Measurements from ENCODE around the gene MRPL36. TPM values are rescaled to one million over a fixed set of nuclear protein-coding genes. Genes with fewer than 3 reads are reported as not detected.

Gene MRPL36
- total RNA-seq, 1 donor from 2014 or later = 29.4 TPM

DNA sequence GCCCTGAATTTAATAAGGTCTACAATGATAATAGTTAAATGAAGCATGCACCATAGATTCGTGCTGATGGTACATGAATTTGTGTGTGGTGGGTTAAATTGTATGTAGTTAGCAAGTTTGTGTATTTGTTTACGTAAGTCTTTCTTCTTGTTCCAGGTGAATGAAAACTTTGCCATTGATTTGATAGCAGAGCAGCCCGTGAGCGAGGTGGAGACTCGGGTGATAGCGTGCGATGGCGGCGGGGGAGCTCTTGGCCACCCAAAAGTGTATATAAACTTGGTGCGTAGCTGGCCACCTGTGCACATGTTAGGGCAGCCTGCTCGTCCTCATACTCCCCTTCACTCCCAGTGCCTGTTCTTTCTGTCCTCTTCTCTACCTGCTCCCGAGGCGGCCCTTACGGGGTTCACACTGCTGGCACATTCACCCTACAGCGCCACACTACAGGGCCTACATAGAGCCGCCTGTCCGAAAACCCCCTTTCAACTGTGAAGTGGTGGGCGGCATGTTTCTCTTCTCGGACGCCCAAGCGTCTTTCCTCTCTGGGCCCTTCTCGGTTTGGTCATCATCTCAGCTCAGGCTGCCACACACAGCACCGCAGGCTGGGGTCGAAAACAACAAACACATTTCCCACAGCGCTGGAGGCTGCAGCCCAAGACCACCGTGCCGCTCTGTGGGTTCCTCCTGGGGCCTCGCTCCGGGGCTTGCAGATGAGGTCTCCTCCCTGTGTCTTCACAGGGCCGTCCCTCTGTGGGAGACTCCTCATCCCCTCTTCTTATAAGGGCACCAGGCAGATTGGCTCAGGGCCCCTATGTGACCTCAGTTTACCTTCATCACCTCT lies 14.8 kb upstream of the MRPL36 start:
- no peak overlapping the region for H3K27ac ChIP-seq
- ATAC-seq (no peak), DNase-seq (peak; percentile 54)
- H3K27me3 ChIP-seq = no peaks in the 10 kb centered on the region
- H3K36me3 ChIP-seq = peaks cover 78% of the 10 kb centered on the region
- H3K4me1 ChIP-seq = no peaks in the 10 kb centered on the region
- no peaks in the 10 kb centered on the region for H3K9me3 ChIP-seq
- H3K4me3 ChIP-seq = no peak overlapping the region
- TF ChIP-seq CTCF (IDR thresholded peaks at IDR 0.05) = no peak
- intact Hi-C loops (cut with DNase I) = no loop called here

GRCh38 chr5:1810581-1811101 lies 11.0 kb upstream of the MRPL36 start:
- H3K9me3 ChIP-seq = no peaks in the 10 kb centered on the region
- no peaks in the 10 kb centered on the region for H3K4me1 ChIP-seq
- no peak overlapping the region for H3K27ac ChIP-seq
- ATAC-seq = no peak
- no peak overlapping the region for H3K4me3 ChIP-seq
- peaks cover 89% of the 10 kb centered on the region for H3K36me3 ChIP-seq
- TF ChIP-seq CTCF (IDR thresholded peaks at IDR 0.05) = no peak
- no peaks in the 10 kb centered on the region for H3K27me3 ChIP-seq
- DNase-seq = no peak
- intact Hi-C loops (cut with DNase I) = no loop called here

- Histone ChIP-seq H3K36me3 (peaks cover 89% of the 10 kb centered on the region), H3K27me3 (no peaks in the 10 kb centered on the region), H3K4me1 (no peaks in the 10 kb centered on the region), H3K27ac (no peak overlapping the region), H3K4me3 (no peak overlapping the region), H3K9me3 (no peaks in the 10 kb centered on the region)
- ATAC-seq (no peak), DNase-seq (no peak)
- intact Hi-C loops (cut with DNase I) = no loop called here
- TF ChIP-seq CTCF (IDR thresholded peaks at IDR 0.05) = no peak
Observed at GRCh38 chr5:1809416-1810035, 9.9 kb upstream of the MRPL36 start.

GRCh38 chr5:1808439-1808838 lies 8.8 kb upstream of the MRPL36 start:
- H3K4me1 ChIP-seq = no peaks in the 10 kb centered on the region
- H3K9me3 ChIP-seq = no peaks in the 10 kb centered on the region
- no peaks in the 10 kb centered on the region for H3K27me3 ChIP-seq
- DNase-seq (no peak), ATAC-seq (no peak)
- TF ChIP-seq CTCF (IDR thresholded peaks at IDR 0.05) = no peak
- intact Hi-C loops (cut with DNase I) = no loop called here
- H3K4me3 ChIP-seq = no peak overlapping the region
- peaks cover 89% of the 10 kb centered on the region for H3K36me3 ChIP-seq
- no peak overlapping the region for H3K27ac ChIP-seq

DNA sequence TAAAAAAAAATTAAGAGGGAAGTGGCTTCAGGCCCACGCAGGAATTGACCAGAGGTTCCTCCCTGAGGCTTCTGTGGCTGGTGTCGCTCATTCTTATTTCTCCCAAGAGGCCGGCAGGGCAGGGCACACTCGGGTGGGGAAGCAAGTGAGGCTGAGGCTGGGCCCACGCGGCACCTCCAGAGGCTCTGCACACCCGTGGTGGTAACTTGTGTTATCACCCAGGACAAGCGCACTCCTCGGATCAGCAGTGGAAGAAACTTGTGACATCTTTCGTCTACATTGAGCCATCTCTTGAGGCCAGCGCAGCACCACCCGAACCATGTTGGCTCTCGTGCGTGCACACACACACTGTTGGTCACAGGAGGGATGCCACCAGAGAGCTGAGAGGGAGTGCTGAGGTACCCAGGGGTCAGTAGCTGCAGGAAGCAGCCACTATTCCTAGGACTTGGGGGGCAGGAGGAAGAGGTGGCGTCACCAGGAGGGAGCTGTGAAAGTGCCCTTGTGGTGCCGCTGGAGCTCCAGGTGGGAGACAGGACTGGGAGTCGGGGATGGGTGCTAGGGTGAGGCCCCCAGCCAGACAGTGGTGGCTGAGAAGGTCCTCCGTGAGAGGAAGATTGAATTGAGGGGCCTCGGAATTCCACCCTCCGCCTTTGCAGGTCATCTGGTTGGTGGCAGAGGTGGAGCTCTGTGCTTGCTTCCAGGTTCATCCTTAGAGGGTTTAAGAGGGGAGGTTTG lies 8.0 kb upstream of the MRPL36 start:
- no peaks in the 10 kb centered on the region for H3K9me3 ChIP-seq
- peaks cover 94% of the 10 kb centered on the region for H3K36me3 ChIP-seq
- H3K4me3 ChIP-seq = no peak overlapping the region
- ATAC-seq (peak; percentile 81), DNase-seq (peak; percentile 65)
- intact Hi-C loops (cut with DNase I) = no loop called here
- TF ChIP-seq CTCF (IDR thresholded peaks at IDR 0.05) = no peak
- H3K27me3 ChIP-seq = no peaks in the 10 kb centered on the region
- no peak overlapping the region for H3K27ac ChIP-seq
- no peaks in the 10 kb centered on the region for H3K4me1 ChIP-seq
